Stimulated activated CD4-positive, alpha-beta T cell treated with anti-CD3 and anti-CD28 coated beads, TNF-alpha, amount 100 ng/mL, for 48 hours (primary cell): ENCODE measurements around the gene SENP2.
"Not testable (repeated sequence)": the region's sequence is repeated elsewhere in the genome, so short reads cannot be mapped to it uniquely, and the experiment has no call there.

ENCODE experiments used
- DNase-seq, 3 donors: peaks; one replicate each; pipeline ENCODE4 v3.0.0-alpha.2; 2020; ENCODE audit warnings: low read depth in 3 of 3

Gene SENP2

GRCh38 chr3:185586686-185587039 lies 568 bp downstream of the SENP2 start:
- DNase-seq = no peak

DNA sequence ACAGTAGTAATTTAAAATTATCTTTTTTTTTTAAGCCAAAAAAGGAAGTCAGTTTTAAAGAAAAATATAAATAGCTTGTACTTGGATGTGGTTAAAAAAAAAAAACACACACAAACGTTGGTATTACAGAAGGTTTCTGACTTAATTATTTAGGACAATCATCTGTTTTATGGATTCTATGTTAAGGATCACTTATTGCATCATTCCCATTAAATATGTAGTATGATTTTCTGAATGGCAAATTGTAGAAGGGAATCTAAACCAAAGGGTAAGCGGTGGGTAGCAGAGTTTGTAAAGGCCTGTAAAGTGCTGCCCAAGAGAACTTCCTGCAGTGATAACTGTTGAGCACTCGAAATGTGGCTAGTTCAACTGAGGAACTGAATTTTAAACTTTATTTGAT lies 8.0 kb downstream of the SENP2 start:
- DNase-seq = no peak

DNA sequence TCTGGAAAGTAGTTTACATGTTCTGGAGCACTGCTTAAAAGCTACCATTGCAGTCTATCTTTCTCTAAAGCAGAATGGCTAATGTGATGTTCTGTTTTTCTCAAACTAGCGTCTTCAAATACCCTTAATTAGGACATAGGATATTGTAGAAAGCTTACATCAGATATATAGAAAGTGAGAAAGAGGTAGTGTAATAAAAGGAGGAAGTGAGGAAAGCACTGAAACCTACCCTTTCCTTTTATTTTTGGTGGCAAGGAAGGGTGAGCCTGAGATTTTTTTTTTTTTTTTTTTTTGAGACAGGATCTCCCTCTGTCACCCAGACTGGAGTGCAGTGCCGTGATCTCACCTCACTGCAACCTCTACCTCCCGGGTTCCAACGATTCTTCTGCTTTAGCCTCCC lies 9.4 kb downstream of the SENP2 start:
- no peak for DNase-seq

DNA sequence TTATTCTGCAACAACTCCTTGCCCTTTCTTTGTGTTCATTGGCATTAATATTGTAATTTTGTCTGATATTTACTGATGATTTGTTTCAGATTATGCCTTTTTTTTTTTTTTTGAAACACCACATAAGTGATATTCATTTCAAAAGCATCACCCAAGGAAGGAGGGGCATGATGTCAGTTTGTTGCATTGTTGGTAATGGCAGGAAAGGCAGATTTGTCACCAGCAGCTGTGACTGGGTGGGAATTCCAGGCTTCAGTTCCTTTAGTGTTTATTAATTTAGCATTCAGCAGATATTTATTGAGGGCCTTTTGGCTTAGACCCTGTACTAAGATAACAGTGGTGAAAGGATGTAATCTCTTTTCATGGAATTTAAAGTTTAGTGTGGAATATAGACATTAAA lies 19.5 kb downstream of the SENP2 start:
- DNase-seq = no peak

GRCh38 chr3:185606196-185606595 lies 20.1 kb downstream of the SENP2 start:
- no peak for DNase-seq

DNA sequence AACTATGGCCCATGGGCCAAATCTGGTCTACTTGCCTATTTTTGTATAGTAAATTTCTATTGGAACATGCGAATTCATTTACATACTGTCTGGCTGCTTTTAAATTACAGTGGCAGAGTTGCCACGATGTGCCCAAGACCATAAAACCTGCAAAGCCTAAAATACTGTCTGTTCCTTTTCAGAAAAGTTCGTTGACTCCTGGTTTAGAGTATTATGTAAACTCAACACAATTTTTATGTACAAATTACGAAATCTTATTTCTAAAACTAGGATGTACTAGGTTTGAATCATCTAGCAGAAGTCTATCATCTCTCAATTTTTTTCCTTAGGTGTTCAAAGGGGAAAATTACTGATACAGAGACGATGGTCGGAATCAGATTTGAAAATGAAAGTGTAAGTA lies 26.9 kb downstream of the SENP2 start:
- DNase-seq = no peak

GRCh38 chr3:185623939-185624665 lies 38.0 kb downstream of the SENP2 start:
- DNase-seq = no peak

- DNase-seq = no peak
These were observed 39.7 kb downstream of the SENP2 start for GRCh38 chr3:185625784-185626183.

DNA sequence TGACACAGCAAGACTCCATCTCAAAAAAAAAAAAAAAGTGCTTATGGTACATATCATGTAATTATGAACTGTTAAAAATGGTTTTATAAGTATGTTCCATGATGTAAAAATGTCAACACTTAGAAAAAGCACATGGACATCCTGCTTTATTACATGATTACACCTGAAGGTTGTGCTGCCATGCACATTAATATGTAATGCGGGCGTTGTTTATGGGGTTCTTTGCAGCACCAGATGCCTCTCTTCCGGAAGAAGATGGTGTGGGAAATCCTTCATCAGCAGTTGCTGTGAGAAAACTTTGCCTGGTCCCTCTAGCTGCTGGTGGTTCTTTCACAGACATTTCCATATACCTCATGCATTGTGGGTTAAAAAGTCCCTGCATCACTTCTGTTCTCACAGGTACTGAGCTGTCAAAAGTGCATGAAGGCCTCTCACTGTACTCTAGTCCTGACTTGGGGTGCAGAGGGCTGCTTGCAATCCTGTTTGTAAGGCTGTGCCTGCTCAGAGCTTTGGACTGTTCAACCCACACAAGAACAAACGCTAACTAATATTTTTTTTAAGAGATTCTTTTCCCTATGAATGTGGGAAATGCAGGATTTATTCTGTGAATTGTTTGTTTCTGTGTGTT lies 43.6 kb downstream of the SENP2 start:
- DNase-seq = no peak

DNA sequence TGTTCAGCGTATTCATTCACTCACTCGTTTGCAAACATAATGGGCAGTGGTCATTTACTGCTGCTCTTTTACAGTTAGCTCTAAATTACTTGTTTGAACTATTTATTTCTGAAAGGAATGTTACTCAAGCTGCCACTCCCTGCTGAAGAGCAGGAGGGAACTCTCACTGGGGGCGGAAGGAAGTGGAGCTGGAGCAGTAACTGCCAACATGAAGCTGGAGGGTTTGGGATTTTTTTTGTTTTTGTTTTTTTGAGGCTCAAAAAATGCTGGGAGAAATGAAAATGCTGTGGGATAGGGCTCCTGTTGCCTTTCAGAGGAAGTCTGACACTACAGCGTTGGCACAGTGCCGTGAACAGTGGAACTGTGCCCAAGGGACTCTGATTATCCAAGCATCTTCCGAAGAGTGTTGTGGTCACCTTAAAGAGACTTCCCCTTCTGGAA lies 44.1 kb downstream of the SENP2 start:
- DNase-seq = no peak

GRCh38 chr3:185631108-185631507 lies 45.0 kb downstream of the SENP2 start:
- no peak for DNase-seq

GRCh38 chr3:185631508-185632206 lies 45.6 kb downstream of the SENP2 start:
- DNase-seq = no peak

DNA sequence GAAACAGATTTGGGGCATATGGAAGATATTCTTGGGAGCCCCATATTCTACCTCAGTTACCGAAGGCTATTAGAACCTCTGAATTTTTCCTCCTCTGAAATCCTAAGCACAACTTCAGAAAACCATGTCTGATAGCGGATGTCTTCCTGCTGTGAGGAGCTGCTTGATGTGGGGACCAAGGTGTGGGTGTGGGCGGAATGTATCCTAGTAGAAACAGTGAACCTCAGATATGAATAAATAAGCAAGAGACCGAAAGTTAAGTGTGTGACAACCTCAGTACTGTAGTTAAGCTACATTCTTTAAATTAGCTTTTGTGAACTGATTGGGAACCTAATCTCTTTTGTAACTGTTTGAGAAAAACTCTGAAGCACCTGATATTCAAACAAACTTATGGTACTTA lies 46.9 kb downstream of the SENP2 start:
- no peak for DNase-seq

- DNase-seq = no peak
These were observed 51.3 kb downstream of the SENP2 start for GRCh38 chr3:185637388-185637787.

GRCh38 chr3:185638651-185639050 lies 52.6 kb downstream of the SENP2 start:
- DNase-seq = not testable (repeated sequence)

GRCh38 chr3:185639632-185640206 lies 53.6 kb downstream of the SENP2 start:
- no peak for DNase-seq

DNA sequence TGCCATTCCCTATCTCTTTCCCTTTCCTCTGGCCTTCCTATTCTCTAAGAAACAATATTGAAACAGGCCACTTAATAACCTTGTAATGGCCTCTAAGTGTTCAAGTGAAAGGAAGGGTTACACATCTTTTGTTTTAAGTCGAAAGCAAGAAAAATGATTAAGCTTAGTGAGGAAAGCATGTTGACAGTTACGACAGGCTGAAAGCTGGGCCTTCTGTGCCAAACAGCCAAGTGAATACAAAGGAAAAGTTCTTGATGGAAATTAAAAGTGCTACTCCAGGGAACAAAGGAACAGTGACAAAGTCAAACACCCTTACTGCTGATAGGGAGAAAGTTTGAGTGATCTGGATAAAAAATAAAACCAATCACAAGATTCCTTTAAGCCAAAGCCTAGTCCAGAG lies 54.2 kb downstream of the SENP2 start:
- DNase-seq = no peak

DNA sequence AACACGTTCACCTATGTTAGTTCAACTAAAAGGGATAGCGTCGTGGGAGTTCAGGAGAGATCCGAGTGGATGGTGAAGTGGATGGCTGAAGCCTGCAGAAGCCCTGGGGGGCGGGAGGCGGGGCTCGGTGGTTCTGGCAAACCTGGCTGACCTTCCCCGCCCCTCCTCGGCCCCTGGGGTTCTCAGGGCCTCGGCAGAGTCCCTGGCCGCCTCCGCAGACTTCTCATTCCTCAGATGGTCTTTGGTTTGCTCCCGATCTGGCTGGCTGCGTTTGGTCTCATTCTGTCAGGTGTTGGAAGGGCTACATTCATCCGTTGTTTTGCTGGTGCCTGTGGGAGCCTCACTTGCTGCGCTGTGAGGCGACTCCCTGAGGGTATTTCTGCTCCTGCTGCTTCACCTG lies 59.1 kb downstream of the SENP2 start:
- DNase-seq = not testable (repeated sequence)

DNA sequence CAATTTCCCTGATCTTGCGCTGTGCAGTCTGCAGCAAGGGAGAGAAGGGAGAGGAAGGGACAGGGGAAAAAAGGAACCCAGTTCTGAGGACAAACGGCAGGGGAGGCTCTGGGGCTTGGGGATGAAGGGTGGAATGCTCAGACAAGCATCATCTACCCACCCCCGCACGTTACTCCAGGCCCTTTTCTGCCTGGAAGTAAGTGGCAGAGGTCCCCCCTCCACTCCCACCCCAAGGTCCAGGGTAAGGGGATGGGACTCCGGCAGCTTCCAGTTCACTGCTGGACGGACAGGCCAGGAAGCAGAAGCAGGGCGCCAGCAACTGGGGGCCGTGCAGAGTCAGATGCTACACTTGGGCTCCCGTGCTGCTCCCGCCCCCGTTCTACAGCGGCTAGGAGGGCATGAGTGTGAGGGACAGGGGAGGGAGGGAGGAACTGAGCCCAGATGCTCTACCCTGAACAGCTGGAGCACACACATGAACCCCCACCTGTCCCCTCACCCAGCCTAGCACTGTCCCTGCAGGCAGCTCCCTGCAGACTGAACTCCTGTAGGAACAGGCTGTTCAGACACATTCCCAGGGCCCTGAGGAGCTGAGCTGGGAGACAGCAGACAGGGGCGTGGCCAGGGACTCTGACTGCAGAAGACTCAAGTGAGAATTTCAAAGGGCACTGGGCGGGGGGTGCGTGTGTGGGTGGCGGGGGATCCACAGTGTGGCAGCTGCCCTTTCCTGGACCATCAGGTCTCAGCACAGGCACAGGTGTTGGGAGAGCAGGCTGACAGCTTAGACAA lies 59.7 kb downstream of the SENP2 start:
- DNase-seq = no peak

GRCh38 chr3:185646382-185647133 lies 60.5 kb downstream of the SENP2 start:
- DNase-seq = no peak
